GM12873 (cell line): ENCODE results near the gene SLC6A9.

Experiments used
- CTCF ChIP-seq: IDR thresholded peaks from 2 replicates; pipeline ENCODE4 v1.5.1; 2012; ENCODE audit warnings: low read depth, mild to moderate bottlenecking, moderate library complexity, low read length, control low read depth; ENCODE audit not compliant: insufficient read depth; ENCODE audit errors: missing control alignments

SLC6A9 gene

GRCh38 chr1:44072821-44073220 is 41.6 kb upstream of the SLC6A9 start:
- TF ChIP-seq CTCF = no peak

GRCh38 chr1:44072204-44072603 is 40.9 kb upstream of the SLC6A9 start:
- TF ChIP-seq CTCF = no peak

GRCh38 chr1:44071461-44071860 is 40.2 kb upstream of the SLC6A9 start:
- no peak for TF ChIP-seq CTCF

- TF ChIP-seq CTCF = no peak
These were observed 37.2 kb upstream of the SLC6A9 start for GRCh38 chr1:44068442-44068921.

- TF ChIP-seq CTCF = no peak
These were observed 36.3 kb upstream of the SLC6A9 start for GRCh38 chr1:44067266-44068250.

GRCh38 chr1:44062656-44063179 is 31.5 kb upstream of the SLC6A9 start:
- TF ChIP-seq CTCF = no peak

- TF ChIP-seq CTCF = no peak
These were observed 30.6 kb upstream of the SLC6A9 start for GRCh38 chr1:44061857-44062256.
